MM.1S (cell line): Measurements from ENCODE around the gene TBX19.

Experiments used
- DNase-seq: peaks from one replicate; pipeline ENCODE4 v3.0.0-alpha.2; 2015
- H2AFZ ChIP-seq: fragments of 300-600 bp; sonication (generic); 2 replicates; pipeline ENCODE4 v1.6.0; 2016; ENCODE audit warnings: antibody characterized with exemption, low read length
- H3F3A ChIP-seq: fragments of 300-600 bp; sonication (generic); 2 replicates; pipeline ENCODE4 v1.6.1; 2016; ENCODE audit warnings: mild to moderate bottlenecking, antibody characterized with exemption, low read length, moderate library complexity, mixed read lengths; ENCODE audit not compliant: insufficient read depth
- H3K27ac ChIP-seq: fragments of 300-600 bp; sonication (generic); 2 replicates; pipeline ENCODE4 v1.5.1; 2016; ENCODE audit warnings: mild to moderate bottlenecking, low read length
- H3K27me3 ChIP-seq: fragments of 300-600 bp; sonication (generic); replicated peaks from 2 replicates; pipeline ENCODE4 v1.6.0; 2016; ENCODE audit warnings: low read length; ENCODE audit not compliant: insufficient read depth
- H3K36me3 ChIP-seq: fragments of 300-600 bp; sonication (generic); replicated peaks from 2 replicates; pipeline ENCODE4 v1.6.1; 2016; ENCODE audit warnings: mild to moderate bottlenecking, low read length, mixed read lengths; ENCODE audit not compliant: insufficient read depth
- H3K4me1 ChIP-seq: fragments of 300-600 bp; sonication (generic); 2 replicates; pipeline ENCODE4 v1.6.1; 2016; ENCODE audit warnings: low read length, mixed read lengths
- H3K4me2 ChIP-seq: fragments of 300-600 bp; sonication (generic); 2 replicates; pipeline ENCODE4 v1.6.0; 2016; ENCODE audit warnings: low read depth, low read length
- H3K4me3 ChIP-seq: fragments of 300-600 bp; sonication (generic); 2 replicates; pipeline ENCODE4 v1.5.1; 2016; ENCODE audit warnings: low read length, mixed read lengths
- H3K79me2 ChIP-seq: fragments of 300-600 bp; sonication (generic); 2 replicates; pipeline ENCODE4 v1.6.1; 2016; ENCODE audit warnings: mixed run types, low read length, mixed read lengths
- H3K9ac ChIP-seq: fragments of 300-600 bp; sonication (generic); 2 replicates; pipeline ENCODE4 v1.6.1; 2016; ENCODE audit warnings: low read length, mixed read lengths
- H3K9me2 ChIP-seq: fragments of 300-600 bp; sonication (generic); replicated peaks from 2 replicates; pipeline ENCODE4 v1.6.1; 2016; ENCODE audit warnings: mild to moderate bottlenecking, low read length, mixed read lengths; ENCODE audit not compliant: insufficient read depth
- H3K9me3 ChIP-seq: fragments of 300-600 bp; sonication (generic); replicated peaks from 2 replicates; pipeline ENCODE4 v1.6.1; 2016; ENCODE audit warnings: mild to moderate bottlenecking, low read length, mixed read lengths; ENCODE audit not compliant: insufficient read depth
- H4K20me1 ChIP-seq: fragments of 300-600 bp; sonication (generic); 2 replicates; pipeline ENCODE4 v1.6.1; 2016; ENCODE audit warnings: mild to moderate bottlenecking, low read length, moderate library complexity, mixed read lengths; ENCODE audit not compliant: insufficient read depth
- EZH2 ChIP-seq: fragments of 300-600 bp; sonication (generic); optimal IDR thresholded peaks from 2 replicates; pipeline ENCODE3; 2017; ENCODE audit warnings: low read depth, mild to moderate bottlenecking, antibody characterized with exemption, low read length, mixed read lengths
- EZH2phosphoT487 ChIP-seq: fragments of 300-600 bp; sonication (generic); IDR thresholded peaks from 2 replicates; pipeline ENCODE4 v1.6.1; 2018; ENCODE audit warnings: antibody characterized with exemption, low read length
- TF ChIP-seq, protein P1 (sequence below): fragments of 300-600 bp; sonication (generic); IDR thresholded peaks from 2 replicates; pipeline ENCODE4 v1.5.1; 2016; ENCODE audit warnings: antibody characterized with exemption, low read length, mixed read lengths

The TBX19 gene

DNA sequence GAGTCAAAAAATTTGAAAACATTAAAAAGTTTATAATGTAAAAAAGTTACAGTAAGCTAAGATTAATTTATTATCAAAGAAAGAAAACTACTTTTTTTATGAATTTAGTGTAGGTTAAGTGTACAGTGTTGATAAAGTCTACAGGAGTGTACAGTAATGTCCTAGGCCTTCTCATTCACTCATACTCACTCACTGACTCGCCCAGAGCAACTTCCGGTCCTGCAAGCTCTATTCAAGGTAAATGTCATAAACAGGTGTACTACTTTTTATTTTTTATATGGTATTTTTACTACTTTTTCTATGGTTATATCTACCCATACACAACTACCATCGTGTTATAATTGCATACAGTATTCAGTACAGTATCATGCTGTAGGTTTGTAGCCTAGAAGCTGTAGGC lies 49.6 kb downstream of the TBX19 start:
- no peak overlapping the region for H3K9ac ChIP-seq

DNA sequence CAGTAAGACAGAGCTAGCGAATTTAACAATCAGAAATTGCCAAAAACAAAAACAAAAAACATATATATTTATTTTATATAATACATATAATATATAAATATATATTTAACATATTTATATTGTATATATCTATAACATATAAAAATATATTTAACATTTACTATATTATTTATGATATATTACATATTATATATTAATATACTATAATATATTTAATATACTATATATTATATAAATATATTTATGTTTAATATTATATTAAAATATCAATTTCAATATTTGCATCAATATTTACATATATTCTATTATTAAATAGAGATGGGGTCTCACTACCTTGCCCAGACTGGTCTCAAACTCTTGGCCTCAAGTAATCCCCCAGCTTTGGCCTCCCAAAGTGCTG lies 50.9 kb downstream of the TBX19 start:
- DNase-seq = no peak
- Histone ChIP-seq H3K79me2 (no peaks in the 10 kb centered on the region), H3F3A (peaks cover 29% of the 10 kb centered on the region), H3K9me3 (no peaks in the 10 kb centered on the region), H3K9ac (no peak overlapping the region), H3K27me3 (no peaks in the 10 kb centered on the region), H3K4me3 (no peak overlapping the region), H3K36me3 (no peaks in the 10 kb centered on the region), H3K4me1 (peaks cover 40% of the 10 kb centered on the region), H3K27ac (no peak overlapping the region), H3K9me2 (no peaks in the 10 kb centered on the region), H2AFZ (no peak overlapping the region), H3K4me2 (no peak overlapping the region), H4K20me1 (no peaks in the 10 kb centered on the region)
- TF ChIP-seq EZH2phosphoT487 = no peak
- TF ChIP-seq, protein P1, sequence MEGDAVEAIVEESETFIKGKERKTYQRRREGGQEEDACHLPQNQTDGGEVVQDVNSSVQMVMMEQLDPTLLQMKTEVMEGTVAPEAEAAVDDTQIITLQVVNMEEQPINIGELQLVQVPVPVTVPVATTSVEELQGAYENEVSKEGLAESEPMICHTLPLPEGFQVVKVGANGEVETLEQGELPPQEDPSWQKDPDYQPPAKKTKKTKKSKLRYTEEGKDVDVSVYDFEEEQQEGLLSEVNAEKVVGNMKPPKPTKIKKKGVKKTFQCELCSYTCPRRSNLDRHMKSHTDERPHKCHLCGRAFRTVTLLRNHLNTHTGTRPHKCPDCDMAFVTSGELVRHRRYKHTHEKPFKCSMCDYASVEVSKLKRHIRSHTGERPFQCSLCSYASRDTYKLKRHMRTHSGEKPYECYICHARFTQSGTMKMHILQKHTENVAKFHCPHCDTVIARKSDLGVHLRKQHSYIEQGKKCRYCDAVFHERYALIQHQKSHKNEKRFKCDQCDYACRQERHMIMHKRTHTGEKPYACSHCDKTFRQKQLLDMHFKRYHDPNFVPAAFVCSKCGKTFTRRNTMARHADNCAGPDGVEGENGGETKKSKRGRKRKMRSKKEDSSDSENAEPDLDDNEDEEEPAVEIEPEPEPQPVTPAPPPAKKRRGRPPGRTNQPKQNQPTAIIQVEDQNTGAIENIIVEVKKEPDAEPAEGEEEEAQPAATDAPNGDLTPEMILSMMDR = no peak
- TF ChIP-seq EZH2 = no peak

More for the DNA sequence above, 49.6 kb downstream of the TBX19 start:
- peaks cover 34% of the 10 kb centered on the region for H3K4me1 ChIP-seq
- no peaks in the 10 kb centered on the region for H3K79me2 ChIP-seq
- no peak overlapping the region for H3K4me3 ChIP-seq
- H3K9me2 ChIP-seq = no peaks in the 10 kb centered on the region
- no peaks in the 10 kb centered on the region for H3K36me3 ChIP-seq
- TF ChIP-seq EZH2 (no peak), EZH2phosphoT487 (no peak)
- TF ChIP-seq, protein P1 = no peak
- no peaks in the 10 kb centered on the region for H4K20me1 ChIP-seq
- no peak overlapping the region for H2AFZ ChIP-seq
- H3F3A ChIP-seq = peaks cover 22% of the 10 kb centered on the region
- no peak overlapping the region for H3K27ac ChIP-seq
- no peak for DNase-seq
- no peak overlapping the region for H3K4me2 ChIP-seq
- H3K9me3 ChIP-seq = no peaks in the 10 kb centered on the region
- H3K27me3 ChIP-seq = no peaks in the 10 kb centered on the region

DNA sequence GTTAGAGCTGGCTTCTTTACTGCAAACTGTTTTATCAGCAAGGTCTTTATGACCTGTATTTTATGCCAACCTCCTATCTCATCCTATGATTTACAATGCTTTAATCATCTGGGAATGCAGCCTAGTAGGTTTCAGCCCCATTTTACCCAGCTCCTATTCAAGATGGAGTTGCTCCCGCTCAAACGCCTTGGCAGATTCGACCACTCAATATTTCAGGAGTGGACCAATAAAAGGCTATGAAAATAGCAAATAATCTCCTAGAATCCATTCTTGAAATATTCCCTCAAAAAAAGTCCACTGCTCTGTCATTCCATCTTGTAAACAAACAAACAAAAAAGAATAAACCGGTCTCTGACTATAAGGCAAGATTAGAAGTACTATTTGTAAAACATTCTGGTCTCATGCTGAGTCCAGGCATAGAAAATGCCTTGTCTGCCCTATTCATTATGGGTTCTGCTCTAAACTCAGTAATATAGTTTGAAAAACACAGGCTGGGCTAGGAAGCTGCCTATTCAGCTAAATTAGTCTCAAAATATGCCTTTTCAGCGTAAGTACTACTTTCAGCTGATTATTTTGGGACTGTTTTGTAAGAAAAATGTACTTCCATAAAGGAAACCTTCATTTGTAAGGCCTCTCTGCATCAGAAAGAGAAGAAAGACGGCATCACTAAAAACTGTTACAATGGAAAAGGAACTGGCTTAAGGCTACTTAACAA lies 53.0 kb downstream of the TBX19 start:
- Histone ChIP-seq H3K9me3 (no peaks in the 10 kb centered on the region), H3K27ac (peak overlapping the region; percentile 84), H3K4me3 (peak overlapping the region; percentile 41), H2AFZ (peak overlapping the region; percentile 13), H4K20me1 (no peaks in the 10 kb centered on the region), H3K9ac (peak overlapping the region; percentile 43), H3K79me2 (no peaks in the 10 kb centered on the region), H3K36me3 (no peaks in the 10 kb centered on the region), H3K27me3 (no peaks in the 10 kb centered on the region), H3K9me2 (no peaks in the 10 kb centered on the region), H3F3A (peaks cover 29% of the 10 kb centered on the region), H3K4me1 (peaks cover 38% of the 10 kb centered on the region), H3K4me2 (peak overlapping the region; percentile 82)
- no peak for TF ChIP-seq EZH2
- TF ChIP-seq EZH2phosphoT487 = no peak
- peak; percentile 93 for DNase-seq

DNA sequence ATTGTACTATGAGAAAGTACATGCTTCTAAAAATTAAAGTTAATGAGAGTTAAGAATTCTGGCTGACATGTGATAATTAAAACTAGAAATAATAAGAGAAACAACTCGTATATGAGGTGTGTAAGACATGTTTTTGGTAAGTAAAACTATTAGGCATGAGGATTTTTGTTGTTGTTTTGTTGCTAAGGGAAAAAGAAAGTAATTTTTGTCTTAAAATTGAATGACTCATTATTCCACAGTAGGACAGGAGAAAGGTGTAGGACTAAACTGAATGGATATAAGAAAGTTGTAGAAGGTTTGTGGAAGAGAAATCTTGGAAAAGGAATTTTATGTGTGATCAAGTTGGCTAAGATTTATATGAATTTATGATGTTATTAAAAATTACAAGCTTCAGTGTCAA lies 54.8 kb downstream of the TBX19 start:
- H3K36me3 ChIP-seq = no peaks in the 10 kb centered on the region
- H2AFZ ChIP-seq = peak overlapping the region; percentile 13
- H3K27ac ChIP-seq = peak overlapping the region; percentile 84

More for the DNA sequence above, 54.8 kb downstream of the TBX19 start:
- peak overlapping the region; percentile 43 for H3K9ac ChIP-seq
- no peak for TF ChIP-seq EZH2
- TF ChIP-seq, protein P1 = no peak
- TF ChIP-seq EZH2phosphoT487 = no peak
- peak; percentile 36 for DNase-seq
- no peaks in the 10 kb centered on the region for H3K9me2 ChIP-seq
- peaks cover 31% of the 10 kb centered on the region for H3F3A ChIP-seq
- H3K4me2 ChIP-seq = peak overlapping the region; percentile 82
- H4K20me1 ChIP-seq = no peaks in the 10 kb centered on the region
- peaks cover 40% of the 10 kb centered on the region for H3K4me1 ChIP-seq
- no peaks in the 10 kb centered on the region for H3K79me2 ChIP-seq
- no peaks in the 10 kb centered on the region for H3K9me3 ChIP-seq
- peak overlapping the region; percentile 2; the same call in 1 of the 2 replicates for H3K4me3 ChIP-seq
- no peaks in the 10 kb centered on the region for H3K27me3 ChIP-seq
